SK-N-SH (cell line): ENCODE measurements around the gene DISP2. TPM values are rescaled to one million over a fixed set of nuclear protein-coding genes. Genes with fewer than 3 reads are reported as not detected.

Experiments
- CTCF ChIA-PET: fragments of 300-600, 350-600 bp; formaldehyde crosslinking; extraction: SDS; loops from one replicate; lab custom pipeline; 2021; lab: Yijun Ruan, JAX
- POLR2A ChIA-PET: fragments of 350-600 bp; sonication (Branson Sonifier 250); formaldehyde crosslinking; extraction: SDS; loops from one replicate; lab custom pipeline; 2020; ENCODE audit warnings: antibody characterized with exemption, inconsistent platforms; lab: Yijun Ruan, JAX
- DNase-seq: peaks from one replicate; pipeline ENCODE4 v3.0.0; 2012
- H2AFZ ChIP-seq: fragments of 200-600 bp; sonication (generic); 2 replicates; pipeline ENCODE4 v1.8.1; 2016; ENCODE audit warnings: antibody characterized with exemption, mild to moderate bottlenecking, low read depth
- H3F3A ChIP-seq: fragments of 200-600 bp; sonication (generic); replicated peaks from 2 replicates; pipeline ENCODE3; 2016; ENCODE audit warnings: antibody characterized with exemption, mild to moderate bottlenecking; ENCODE audit not compliant: insufficient read depth
- H3K27ac ChIP-seq, 2 experiments: fragments of 200-500 bp in 1 of 2; fragments of 200-600 bp in 1 of 2; sonication (Bioruptor generic) in 1 of 2; sonication (generic), shearing (Covaris generic) in 1 of 2; 2 replicates each; pipeline versions ENCODE4 v1.5.1 to v1.6.1; 2014 to 2016; ENCODE audit warnings: low read depth in 2 of 2, inconsistent platforms in 1 of 2, low read length in 1 of 2, mild to moderate bottlenecking in 1 of 2, mixed read lengths in 1 of 2
- H3K27me3 ChIP-seq: fragments of 200-600 bp; sonication (generic), shearing (Covaris generic); 2 replicates; pipeline ENCODE4 v1.6.1; 2016; ENCODE audit warnings: mixed run types; ENCODE audit not compliant: insufficient read depth
- H3K36me3 ChIP-seq, 2 experiments: fragments of 200-500 bp in 1 of 2; fragments of 200-600 bp in 1 of 2; sonication (Bioruptor generic) in 1 of 2; sonication (generic) in 1 of 2; replicated peaks in 1 of 2; 2 replicates each; pipeline versions ENCODE3 to v1.5.1; 2014 to 2016; ENCODE audit warnings: low read length in 1 of 2, mild to moderate bottlenecking in 1 of 2; ENCODE audit not compliant: insufficient read depth in 2 of 2, control insufficient read depth in 1 of 2
- H3K4me1 ChIP-seq, 2 experiments: fragments of 200-500 bp in 1 of 2; fragments of 200-600 bp in 1 of 2; sonication (Bioruptor generic) in 1 of 2; sonication (generic), shearing (Covaris generic) in 1 of 2; 2 replicates each; pipeline versions ENCODE4 v1.5.1 to v1.6.1; 2014 to 2016; ENCODE audit warnings: low read depth in 1 of 2, low read length in 1 of 2, mixed run types in 1 of 2; ENCODE audit not compliant: insufficient read depth in 2 of 2, control insufficient read depth in 1 of 2
- H3K4me2 ChIP-seq: fragments of 200-600 bp; sonication (generic), shearing (Covaris generic); 2 replicates; pipeline ENCODE4 v1.6.1; 2017; ENCODE audit warnings: mixed run types
- H3K4me3 ChIP-seq, 2 experiments: fragments of 200-500 bp in 1 of 2; fragments of 200-600 bp in 1 of 2; sonication (Bioruptor generic) in 1 of 2; sonication (generic), shearing (Covaris generic) in 1 of 2; 2 replicates each; pipeline versions ENCODE4 v1.5.1 to v1.8.1; 2014 to 2016; ENCODE audit warnings: low read depth in 2 of 2, inconsistent platforms in 1 of 2, low read length in 1 of 2, mild to moderate bottlenecking in 1 of 2, mixed read lengths in 1 of 2, moderate library complexity in 1 of 2
- H3K79me2 ChIP-seq: fragments of 200-600 bp; sonication (generic); 2 replicates; pipeline ENCODE4 v1.8.1; 2017; ENCODE audit warnings: mild to moderate bottlenecking; ENCODE audit not compliant: insufficient read depth
- H3K9ac ChIP-seq: fragments of 200-600 bp; sonication (generic); 2 replicates; pipeline ENCODE4 v1.6.1; 2017; ENCODE audit warnings: mixed run types
- H3K9me2 ChIP-seq: fragments of 200-600 bp; sonication (generic); 2 replicates; pipeline ENCODE4 v1.6.1; 2017; ENCODE audit warnings: mixed run types
- H3K9me3 ChIP-seq: fragments of 200-600 bp; sonication (generic); 2 replicates; pipeline ENCODE4 v1.6.1; 2017; ENCODE audit warnings: mixed run types, mild to moderate bottlenecking, moderate library complexity
- H4K20me1 ChIP-seq: fragments of 200-600 bp; sonication (generic); 2 replicates; pipeline ENCODE4 v1.6.1; 2017; ENCODE audit warnings: mild to moderate bottlenecking, mixed run types; ENCODE audit not compliant: insufficient read depth
- CHD2 ChIP-seq: fragments of 150-350 bp; IDR thresholded peaks from 2 replicates; pipeline ENCODE4 v1.6.1; 2018; ENCODE audit warnings: low read length; ENCODE audit not compliant: partially characterized antibody
- EP300 ChIP-seq, 2 experiments: IDR thresholded peaks; 2 replicates each; pipeline versions ENCODE4 v1.4.0 to v1.6.1; 2012; ENCODE audit warnings: borderline replicate concordance in 1 of 2, low read depth in 1 of 2, low read length in 1 of 2
- JUND ChIP-seq: IDR thresholded peaks from 2 replicates; pipeline ENCODE4 v1.4.0; 2012
- MXI1 ChIP-seq: IDR thresholded peaks from 2 replicates; pipeline ENCODE4 v1.6.1; 2012; ENCODE audit warnings: mild to moderate bottlenecking, low read depth, low read length, improper control_type of control experiment
- RAD21 ChIP-seq: IDR thresholded peaks from 2 replicates; pipeline ENCODE4 v1.6.1; 2012; ENCODE audit warnings: mild to moderate bottlenecking, low read length
- RCOR1 ChIP-seq: fragments of 150-350 bp; IDR thresholded peaks from 2 replicates; pipeline ENCODE4 v1.6.1; 2017; ENCODE audit warnings: antibody characterized with exemption, low read length
- SIN3A ChIP-seq: IDR thresholded peaks from 2 replicates; pipeline ENCODE4 v1.6.1; 2012; ENCODE audit warnings: low read depth, mild to moderate bottlenecking, low read length, moderate library complexity, borderline replicate concordance
- SMC3 ChIP-seq: IDR thresholded peaks from 2 replicates; pipeline ENCODE4 v1.6.1; 2012; ENCODE audit warnings: low read depth, low read length, improper control_type of control experiment
- WGBS: methylation state at CpG from one replicate; pipeline ENCODE4 v1.1.6; 2017; ENCODE audit warnings: low lambda C conversion rate; 5-methylcytosine and 5-hydroxymethylcytosine counted together
- polyA plus RNA-seq, 3 experiments: library from polyadenylated mRNA; depleted of rRNA; stranded (reverse); fragments of >200 nt; gene quantifications; 2 replicates each; pipeline ENCODE4 v1.2.3, GENCODE V29; 2012
- TF ChIP-seq, protein P1 (sequence below): fragments of 200-600 bp; sonication (generic); IDR thresholded peaks from 2 replicates; pipeline ENCODE4 v1.6.1; 2017; ENCODE audit warnings: antibody characterized with exemption, mild to moderate bottlenecking, moderate library complexity
- TF ChIP-seq, protein P2 (sequence below): IDR thresholded peaks from 2 replicates; pipeline ENCODE4 v1.4.0; 2012; ENCODE audit warnings: low read depth
- TF ChIP-seq, protein P3 (sequence below): IDR thresholded peaks from 2 replicates; pipeline ENCODE4 v1.6.1; 2012; ENCODE audit warnings: mild to moderate bottlenecking, low read depth, low read length, moderate library complexity

The DISP2 gene
- polyA plus RNA-seq, 1 of the 3 experiments (the other 2 are of a cell fraction) = 0.12 TPM

DNA sequence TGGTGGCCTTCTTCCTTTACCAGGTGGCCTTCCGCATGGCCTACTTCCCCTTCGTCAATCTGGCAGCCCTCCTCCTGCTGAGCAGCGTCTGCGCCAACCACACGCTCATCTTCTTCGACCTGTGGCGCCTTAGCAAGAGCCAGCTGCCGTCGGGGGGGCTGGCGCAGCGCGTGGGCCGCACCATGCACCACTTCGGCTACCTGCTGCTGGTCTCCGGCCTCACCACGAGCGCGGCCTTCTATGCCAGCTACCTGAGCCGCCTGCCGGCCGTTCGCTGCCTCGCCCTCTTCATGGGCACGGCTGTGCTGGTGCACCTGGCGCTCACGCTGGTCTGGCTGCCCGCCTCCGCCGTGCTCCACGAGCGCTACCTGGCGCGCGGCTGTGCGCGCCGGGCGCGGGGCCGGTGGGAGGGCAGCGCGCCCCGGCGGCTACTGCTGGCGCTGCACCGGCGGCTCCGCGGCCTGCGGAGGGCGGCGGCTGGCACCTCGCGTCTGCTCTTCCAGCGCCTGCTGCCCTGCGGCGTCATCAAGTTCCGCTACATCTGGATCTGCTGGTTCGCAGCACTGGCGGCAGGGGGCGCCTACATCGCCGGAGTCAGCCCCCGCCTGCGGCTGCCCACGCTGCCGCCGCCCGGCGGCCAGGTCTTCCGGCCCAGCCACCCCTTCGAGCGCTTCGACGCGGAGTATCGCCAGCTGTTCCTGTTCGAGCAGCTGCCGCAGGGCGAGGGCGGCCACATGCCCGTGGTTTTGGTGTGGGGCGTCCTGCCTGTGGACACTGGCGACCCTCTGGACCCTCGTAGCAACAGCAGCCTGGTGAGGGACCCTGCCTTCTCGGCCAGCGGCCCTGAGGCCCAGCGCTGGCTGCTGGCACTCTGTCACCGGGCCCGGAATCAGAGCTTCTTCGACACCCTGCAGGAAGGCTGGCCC is 9.9 kb downstream of the DISP2 start:
- H3K27ac ChIP-seq = no peak overlapping the region; a peak in 1 of 4 replicates
- H3K9me2 ChIP-seq = no peaks in the 10 kb centered on the region
- peak; percentile 88 for DNase-seq
- no peaks in the 10 kb centered on the region for H3F3A ChIP-seq
- no peak overlapping the region for H2AFZ ChIP-seq
- no peaks in the 10 kb centered on the region for H3K27me3 ChIP-seq
- H3K4me3 ChIP-seq = no peak overlapping the region; a peak in 1 of 4 replicates
- no peak overlapping the region for H3K9ac ChIP-seq
- ChIA-PET POLR2A (interaction anchor here (1.2 kb wide), 1 partner anchor 10 kb away, joined by 3 read pairs; the partner anchor contains the start of gene DISP2), CTCF (interaction anchor here (0.7 to 70.6 kb wide), 16 partner anchors 7 to 139 kb away, joined by 3 to 2194 read pairs (median 8); partner anchors contain the start of genes ANKRD63, CCDC9B, DISP2 and INAFM2)
- no peaks in the 10 kb centered on the region for H3K79me2 ChIP-seq
- no peak overlapping the region for H3K4me2 ChIP-seq
- TF ChIP-seq, protein P1, sequence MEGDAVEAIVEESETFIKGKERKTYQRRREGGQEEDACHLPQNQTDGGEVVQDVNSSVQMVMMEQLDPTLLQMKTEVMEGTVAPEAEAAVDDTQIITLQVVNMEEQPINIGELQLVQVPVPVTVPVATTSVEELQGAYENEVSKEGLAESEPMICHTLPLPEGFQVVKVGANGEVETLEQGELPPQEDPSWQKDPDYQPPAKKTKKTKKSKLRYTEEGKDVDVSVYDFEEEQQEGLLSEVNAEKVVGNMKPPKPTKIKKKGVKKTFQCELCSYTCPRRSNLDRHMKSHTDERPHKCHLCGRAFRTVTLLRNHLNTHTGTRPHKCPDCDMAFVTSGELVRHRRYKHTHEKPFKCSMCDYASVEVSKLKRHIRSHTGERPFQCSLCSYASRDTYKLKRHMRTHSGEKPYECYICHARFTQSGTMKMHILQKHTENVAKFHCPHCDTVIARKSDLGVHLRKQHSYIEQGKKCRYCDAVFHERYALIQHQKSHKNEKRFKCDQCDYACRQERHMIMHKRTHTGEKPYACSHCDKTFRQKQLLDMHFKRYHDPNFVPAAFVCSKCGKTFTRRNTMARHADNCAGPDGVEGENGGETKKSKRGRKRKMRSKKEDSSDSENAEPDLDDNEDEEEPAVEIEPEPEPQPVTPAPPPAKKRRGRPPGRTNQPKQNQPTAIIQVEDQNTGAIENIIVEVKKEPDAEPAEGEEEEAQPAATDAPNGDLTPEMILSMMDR = peak; percentile 52
- TF ChIP-seq MXI1 (0 out of 2 replicates have a peak, but pooled peaks have one; percentile 25), SMC3 (peak; percentile 39), RAD21 (peak; percentile 29), RCOR1 (no peak), JUND (no peak), SIN3A (no peak), CHD2 (peak; percentile 43), EP300 (IDR thresholded peaks at IDR 0.05; ENCODE audit: borderline replicate concordance in 1 of 2, low read depth in 1 of 2, low read length in 1 of 2) (peak in 1 of 2 experiments; percentile 15; a peak in 1 of 4 replicates)
- TF ChIP-seq, protein P2, sequence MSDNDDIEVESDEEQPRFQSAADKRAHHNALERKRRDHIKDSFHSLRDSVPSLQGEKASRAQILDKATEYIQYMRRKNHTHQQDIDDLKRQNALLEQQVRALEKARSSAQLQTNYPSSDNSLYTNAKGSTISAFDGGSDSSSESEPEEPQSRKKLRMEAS = peak; percentile 48; the same call in 1 of the 2 replicates
- TF ChIP-seq, protein P3, sequence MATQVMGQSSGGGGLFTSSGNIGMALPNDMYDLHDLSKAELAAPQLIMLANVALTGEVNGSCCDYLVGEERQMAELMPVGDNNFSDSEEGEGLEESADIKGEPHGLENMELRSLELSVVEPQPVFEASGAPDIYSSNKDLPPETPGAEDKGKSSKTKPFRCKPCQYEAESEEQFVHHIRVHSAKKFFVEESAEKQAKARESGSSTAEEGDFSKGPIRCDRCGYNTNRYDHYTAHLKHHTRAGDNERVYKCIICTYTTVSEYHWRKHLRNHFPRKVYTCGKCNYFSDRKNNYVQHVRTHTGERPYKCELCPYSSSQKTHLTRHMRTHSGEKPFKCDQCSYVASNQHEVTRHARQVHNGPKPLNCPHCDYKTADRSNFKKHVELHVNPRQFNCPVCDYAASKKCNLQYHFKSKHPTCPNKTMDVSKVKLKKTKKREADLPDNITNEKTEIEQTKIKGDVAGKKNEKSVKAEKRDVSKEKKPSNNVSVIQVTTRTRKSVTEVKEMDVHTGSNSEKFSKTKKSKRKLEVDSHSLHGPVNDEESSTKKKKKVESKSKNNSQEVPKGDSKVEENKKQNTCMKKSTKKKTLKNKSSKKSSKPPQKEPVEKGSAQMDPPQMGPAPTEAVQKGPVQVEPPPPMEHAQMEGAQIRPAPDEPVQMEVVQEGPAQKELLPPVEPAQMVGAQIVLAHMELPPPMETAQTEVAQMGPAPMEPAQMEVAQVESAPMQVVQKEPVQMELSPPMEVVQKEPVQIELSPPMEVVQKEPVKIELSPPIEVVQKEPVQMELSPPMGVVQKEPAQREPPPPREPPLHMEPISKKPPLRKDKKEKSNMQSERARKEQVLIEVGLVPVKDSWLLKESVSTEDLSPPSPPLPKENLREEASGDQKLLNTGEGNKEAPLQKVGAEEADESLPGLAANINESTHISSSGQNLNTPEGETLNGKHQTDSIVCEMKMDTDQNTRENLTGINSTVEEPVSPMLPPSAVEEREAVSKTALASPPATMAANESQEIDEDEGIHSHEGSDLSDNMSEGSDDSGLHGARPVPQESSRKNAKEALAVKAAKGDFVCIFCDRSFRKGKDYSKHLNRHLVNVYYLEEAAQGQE = no peak
- H3K36me3 ChIP-seq = no peaks in the 10 kb centered on the region
- H3K9me3 ChIP-seq = no peaks in the 10 kb centered on the region
- WGBS = 83% methylated on average over 30 of the region's 91 CpGs
- H4K20me1 ChIP-seq = no peaks in the 10 kb centered on the region
- peaks cover 0 to 17% of the 10 kb centered on the region in 2 experiments; a peak in 1 of 4 replicates for H3K4me1 ChIP-seq
